OCI-LY1 (cell line): Measurements from ENCODE around the gene HACD2.

Experiments used
- EZH2 ChIP-seq: fragments of 200-600 bp; sonication (generic), shearing (Covaris generic); IDR thresholded peaks from 2 replicates; pipeline ENCODE4 v1.8.0; 2017; ENCODE audit warnings: borderline replicate concordance, mixed run types, mild to moderate bottlenecking, antibody characterized with exemption, low read length, moderate library complexity, mixed read lengths
- TF ChIP-seq, protein P1 (sequence below): fragments of 200-600 bp; sonication (generic), shearing (Covaris generic); IDR thresholded peaks from 2 replicates; pipeline ENCODE4 v1.5.1; 2017; ENCODE audit warnings: mild to moderate bottlenecking, antibody characterized with exemption, low read length, moderate library complexity, mixed read lengths

DNA sequence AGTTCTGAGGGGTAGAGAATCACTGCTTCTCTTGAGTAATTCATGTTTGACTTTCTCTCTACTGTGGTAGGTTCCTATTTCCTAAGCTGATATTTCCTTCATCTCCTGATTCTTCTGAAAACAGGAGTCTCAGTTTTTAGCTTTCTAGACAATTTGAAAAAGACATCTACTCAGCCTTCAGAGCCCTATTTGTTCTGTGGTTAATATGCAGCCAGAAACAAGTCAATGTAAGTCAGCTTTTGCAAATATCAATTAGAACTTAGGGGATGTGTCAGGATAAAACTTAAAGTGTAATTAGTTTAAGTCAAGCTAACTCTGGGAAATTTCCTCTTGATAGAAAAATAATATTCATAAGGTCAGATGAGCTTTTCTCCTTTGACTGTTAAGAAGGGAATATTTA, 21.7 kb upstream of the HACD2 start:
- TF ChIP-seq, protein P1, sequence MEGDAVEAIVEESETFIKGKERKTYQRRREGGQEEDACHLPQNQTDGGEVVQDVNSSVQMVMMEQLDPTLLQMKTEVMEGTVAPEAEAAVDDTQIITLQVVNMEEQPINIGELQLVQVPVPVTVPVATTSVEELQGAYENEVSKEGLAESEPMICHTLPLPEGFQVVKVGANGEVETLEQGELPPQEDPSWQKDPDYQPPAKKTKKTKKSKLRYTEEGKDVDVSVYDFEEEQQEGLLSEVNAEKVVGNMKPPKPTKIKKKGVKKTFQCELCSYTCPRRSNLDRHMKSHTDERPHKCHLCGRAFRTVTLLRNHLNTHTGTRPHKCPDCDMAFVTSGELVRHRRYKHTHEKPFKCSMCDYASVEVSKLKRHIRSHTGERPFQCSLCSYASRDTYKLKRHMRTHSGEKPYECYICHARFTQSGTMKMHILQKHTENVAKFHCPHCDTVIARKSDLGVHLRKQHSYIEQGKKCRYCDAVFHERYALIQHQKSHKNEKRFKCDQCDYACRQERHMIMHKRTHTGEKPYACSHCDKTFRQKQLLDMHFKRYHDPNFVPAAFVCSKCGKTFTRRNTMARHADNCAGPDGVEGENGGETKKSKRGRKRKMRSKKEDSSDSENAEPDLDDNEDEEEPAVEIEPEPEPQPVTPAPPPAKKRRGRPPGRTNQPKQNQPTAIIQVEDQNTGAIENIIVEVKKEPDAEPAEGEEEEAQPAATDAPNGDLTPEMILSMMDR: no peak
- TF ChIP-seq EZH2: no peak
